ENCODE data around the gene CHN1.

The CHN1 gene

GRCh38 chr2:174929786-174930185 is 75.4 kb downstream of the CHN1 start:
- H3K36me3 ChIP-seq (ENCODE audit: control insufficient read depth, insufficient read depth, low read length): peaks cover 13% of the 10 kb centered on the region
- H3K4me3 ChIP-seq (ENCODE audit: insufficient read depth, low read depth, low read length): no peak overlapping the region
- no peaks in the 10 kb centered on the region for H3K27me3 ChIP-seq (ENCODE audit: control insufficient read depth, insufficient read depth, low read length, poor library complexity, severe bottlenecking)

GRCh38 chr2:174925046-174925784 is 80.0 kb downstream of the CHN1 start:
- Histone ChIP-seq H3K27me3 (ENCODE audit: control insufficient read depth, insufficient read depth, low read length, poor library complexity, severe bottlenecking) (no peaks in the 10 kb centered on the region), H3K4me1 (ENCODE audit: control insufficient read depth, insufficient read depth, low read length) (no peaks in the 10 kb centered on the region), H3K36me3 (ENCODE audit: control insufficient read depth, insufficient read depth, low read length) (peaks cover 5% of the 10 kb centered on the region), H3K4me3 (ENCODE audit: insufficient read depth, low read depth, low read length) (no peak overlapping the region), H3K27ac (ENCODE audit: insufficient read depth, low read depth, low read length, poor library complexity, severe bottlenecking) (no peak overlapping the region), H3K9me3 (ENCODE audit: control insufficient read depth, low read length) (no peaks in the 10 kb centered on the region)
- WGBS, 2 experiments: 20 to 39% methylated on average over 2 to 3 of the region's 3 CpGs

More at GRCh38 chr2:174929786-174930185, 75.4 kb downstream of the CHN1 start:
- Histone ChIP-seq H3K4me1 (ENCODE audit: control insufficient read depth, insufficient read depth, low read length) (no peaks in the 10 kb centered on the region), H3K27ac (ENCODE audit: insufficient read depth, low read depth, low read length, poor library complexity, severe bottlenecking) (no peak overlapping the region), H3K9me3 (ENCODE audit: control insufficient read depth, low read length) (peaks cover 6% of the 10 kb centered on the region)
- WGBS, 2 experiments: 96 to 97% methylated on average over 3 to 4 of the region's 4 CpGs

- H3K27ac ChIP-seq (ENCODE audit: insufficient read depth, low read depth, low read length, poor library complexity, severe bottlenecking): no peak overlapping the region
- peaks cover 5% of the 10 kb centered on the region for H3K36me3 ChIP-seq (ENCODE audit: control insufficient read depth, insufficient read depth, low read length)
- no peaks in the 10 kb centered on the region for H3K4me1 ChIP-seq (ENCODE audit: control insufficient read depth, insufficient read depth, low read length)
- no peaks in the 10 kb centered on the region for H3K27me3 ChIP-seq (ENCODE audit: control insufficient read depth, insufficient read depth, low read length, poor library complexity, severe bottlenecking)
- H3K9me3 ChIP-seq (ENCODE audit: control insufficient read depth, low read length): no peaks in the 10 kb centered on the region
- no peak overlapping the region for H3K4me3 ChIP-seq (ENCODE audit: insufficient read depth, low read depth, low read length)
Measured at GRCh38 chr2:174924061-174924693, 81.0 kb downstream of the CHN1 start.

- Histone ChIP-seq H3K27me3 (ENCODE audit: control insufficient read depth, insufficient read depth, low read length, poor library complexity, severe bottlenecking) (no peaks in the 10 kb centered on the region), H3K27ac (ENCODE audit: insufficient read depth, low read depth, low read length, poor library complexity, severe bottlenecking) (no peak overlapping the region), H3K36me3 (ENCODE audit: control insufficient read depth, insufficient read depth, low read length) (peaks cover 3% of the 10 kb centered on the region), H3K4me3 (ENCODE audit: insufficient read depth, low read depth, low read length) (no peak overlapping the region), H3K9me3 (ENCODE audit: control insufficient read depth, low read length) (no peaks in the 10 kb centered on the region), H3K4me1 (ENCODE audit: control insufficient read depth, insufficient read depth, low read length) (no peaks in the 10 kb centered on the region)
- 84 to 89% methylated on average over 6 of the region's 6 CpGs for WGBS, 2 experiments
Measured at GRCh38 chr2:174919947-174920595, 85.1 kb downstream of the CHN1 start.

- Histone ChIP-seq H3K4me3 (ENCODE audit: insufficient read depth, low read depth, low read length) (no peak overlapping the region), H3K36me3 (ENCODE audit: control insufficient read depth, insufficient read depth, low read length) (peaks cover 4% of the 10 kb centered on the region), H3K4me1 (ENCODE audit: control insufficient read depth, insufficient read depth, low read length) (no peaks in the 10 kb centered on the region), H3K27ac (ENCODE audit: insufficient read depth, low read depth, low read length, poor library complexity, severe bottlenecking) (no peak overlapping the region), H3K27me3 (ENCODE audit: control insufficient read depth, insufficient read depth, low read length, poor library complexity, severe bottlenecking) (no peaks in the 10 kb centered on the region), H3K9me3 (ENCODE audit: control insufficient read depth, low read length) (no peaks in the 10 kb centered on the region)
- WGBS, 2 experiments: 100% methylated on average over 1 of the region's 1 CpG; no CpG with 5 or more reads in 1 of the 2 experiments
Measured at GRCh38 chr2:174918886-174919526, 86.2 kb downstream of the CHN1 start.

- H3K36me3 ChIP-seq (ENCODE audit: control insufficient read depth, insufficient read depth, low read length): peaks cover 15% of the 10 kb centered on the region
- H3K27ac ChIP-seq (ENCODE audit: insufficient read depth, low read depth, low read length, poor library complexity, severe bottlenecking): no peak overlapping the region
- H3K4me1 ChIP-seq (ENCODE audit: control insufficient read depth, insufficient read depth, low read length): no peaks in the 10 kb centered on the region
- no peaks in the 10 kb centered on the region for H3K9me3 ChIP-seq (ENCODE audit: control insufficient read depth, low read length)
- 96 to 97% methylated on average over 3 of the region's 4 CpGs for WGBS, 2 experiments
- no peaks in the 10 kb centered on the region for H3K27me3 ChIP-seq (ENCODE audit: control insufficient read depth, insufficient read depth, low read length, poor library complexity, severe bottlenecking)
- no peak overlapping the region for H3K4me3 ChIP-seq (ENCODE audit: insufficient read depth, low read depth, low read length)
Measured at GRCh38 chr2:174916270-174916930, 88.8 kb downstream of the CHN1 start.

GRCh38 chr2:174914853-174915760 is 90.1 kb downstream of the CHN1 start:
- no peaks in the 10 kb centered on the region for H3K27me3 ChIP-seq (ENCODE audit: control insufficient read depth, insufficient read depth, low read length, poor library complexity, severe bottlenecking)
- 90% methylated on average over 5 to 6 of the region's 7 CpGs for WGBS, 2 experiments
- peaks cover 15% of the 10 kb centered on the region for H3K36me3 ChIP-seq (ENCODE audit: control insufficient read depth, insufficient read depth, low read length)
- H3K9me3 ChIP-seq (ENCODE audit: control insufficient read depth, low read length): no peaks in the 10 kb centered on the region
- no peak overlapping the region for H3K4me3 ChIP-seq (ENCODE audit: insufficient read depth, low read depth, low read length)
- H3K27ac ChIP-seq (ENCODE audit: insufficient read depth, low read depth, low read length, poor library complexity, severe bottlenecking): no peak overlapping the region
- H3K4me1 ChIP-seq (ENCODE audit: control insufficient read depth, insufficient read depth, low read length): no peaks in the 10 kb centered on the region

GRCh38 chr2:174908284-174908683 is 96.9 kb downstream of the CHN1 start:
- peaks cover 3% of the 10 kb centered on the region for H3K36me3 ChIP-seq (ENCODE audit: control insufficient read depth, insufficient read depth, low read length)
- no peaks in the 10 kb centered on the region for H3K4me1 ChIP-seq (ENCODE audit: control insufficient read depth, insufficient read depth, low read length)
- WGBS, 2 experiments: 93 to 95% methylated on average over 3 of the region's 3 CpGs
- H3K9me3 ChIP-seq (ENCODE audit: control insufficient read depth, low read length): no peaks in the 10 kb centered on the region
- no peaks in the 10 kb centered on the region for H3K27me3 ChIP-seq (ENCODE audit: control insufficient read depth, insufficient read depth, low read length, poor library complexity, severe bottlenecking)
- H3K4me3 ChIP-seq (ENCODE audit: insufficient read depth, low read depth, low read length): no peak overlapping the region
- no peak overlapping the region for H3K27ac ChIP-seq (ENCODE audit: insufficient read depth, low read depth, low read length, poor library complexity, severe bottlenecking)

GRCh38 chr2:174903264-174903556 is 102.0 kb downstream of the CHN1 start:
- Histone ChIP-seq H3K4me1 (ENCODE audit: control insufficient read depth, insufficient read depth, low read length) (no peaks in the 10 kb centered on the region), H3K27me3 (ENCODE audit: control insufficient read depth, insufficient read depth, low read length, poor library complexity, severe bottlenecking) (no peaks in the 10 kb centered on the region), H3K4me3 (ENCODE audit: insufficient read depth, low read depth, low read length) (no peak overlapping the region), H3K27ac (ENCODE audit: insufficient read depth, low read depth, low read length, poor library complexity, severe bottlenecking) (no peak overlapping the region), H3K36me3 (ENCODE audit: control insufficient read depth, insufficient read depth, low read length) (no peaks in the 10 kb centered on the region), H3K9me3 (ENCODE audit: control insufficient read depth, low read length) (no peaks in the 10 kb centered on the region)
- WGBS, 2 experiments: no CpG with 5 or more reads among the region's 1 CpG

Data from ectodermal cell (in vitro differentiated cells).